Measurements from ENCODE around the gene B4GAT1. TPM values are rescaled to one million over a fixed set of nuclear protein-coding genes. Genes with fewer than 3 reads are reported as not detected.

The B4GAT1 gene

DNA sequence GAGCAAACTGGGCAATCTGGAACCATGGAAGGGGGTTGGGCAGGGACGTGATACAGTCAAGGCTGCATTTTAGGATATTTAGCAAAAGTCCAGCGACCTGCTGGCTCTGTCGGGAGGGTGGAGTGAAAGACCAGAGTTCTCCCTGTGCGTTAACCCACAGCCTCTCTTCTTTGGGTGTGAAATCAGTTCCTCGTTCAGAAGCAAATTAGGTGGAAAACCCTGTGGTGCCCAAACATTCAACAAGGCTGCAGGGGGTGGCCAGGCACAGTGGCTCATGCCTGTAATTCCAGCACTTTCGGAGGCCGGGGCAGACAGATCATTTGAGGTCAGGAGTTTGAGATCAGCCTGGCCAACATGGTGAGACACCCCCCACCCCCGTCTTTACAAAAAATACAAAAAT, 49.8 kb downstream of the B4GAT1 start:
- H2AK5ac ChIP-seq (ENCODE audit: low read length): no peak overlapping the region
- no peaks in the 10 kb centered on the region for H3K79me2 ChIP-seq (ENCODE audit: control insufficient read depth, insufficient read depth, low read length)
- no peak overlapping the region for H3K9ac ChIP-seq (ENCODE audit: low read length)
- no peak overlapping the region for H4K5ac ChIP-seq (ENCODE audit: low read length)
- H2BK120ac ChIP-seq (ENCODE audit: low read depth, low read length): no peak overlapping the region
- H3K4ac ChIP-seq (ENCODE audit: low read depth, low read length): no peak overlapping the region
- peaks cover 4% of the 10 kb centered on the region for H3K4me1 ChIP-seq (ENCODE audit: control insufficient read depth, low read depth, low read length)
- no peak overlapping the region for H3K4me2 ChIP-seq (ENCODE audit: low read length)
- no peak overlapping the region for H2BK15ac ChIP-seq (replicated peaks; ENCODE audit: low read depth)
- H3K79me1 ChIP-seq (ENCODE audit: low read length): no peaks in the 10 kb centered on the region
- H3K27ac ChIP-seq (ENCODE audit: low read depth, low read length): no peak overlapping the region
- DNase-seq: peak; percentile 30
- no peak overlapping the region for H2BK5ac ChIP-seq (ENCODE audit: low read length)
- H3K23ac ChIP-seq (ENCODE audit: low read length): no peak overlapping the region
- H3K56ac ChIP-seq (ENCODE audit: low read length): no peak overlapping the region
- no CpG with 5 or more reads among the region's 8 CpGs for WGBS (ENCODE audit: extremely low coverage, insufficient coverage, low lambda C conversion rate)
- no peak overlapping the region for H3K18ac ChIP-seq (ENCODE audit: low read length)
- no peaks in the 10 kb centered on the region for H3K27me3 ChIP-seq (ENCODE audit: insufficient read depth, low read length, poor library complexity)
- H3K36me3 ChIP-seq (ENCODE audit: control insufficient read depth, insufficient read depth, low read length): no peaks in the 10 kb centered on the region
- no peak overlapping the region for H3K4me3 ChIP-seq (ENCODE audit: low read length)
- H4K8ac ChIP-seq (ENCODE audit: low read depth, low read length): no peak overlapping the region

Small RNA genes lying within 50 kb of the gene (small RNA-seq; reads per million reads assigned to genes)
- not detected for gene RF00017 (ENCODE audit: insufficient read depth)
- gene RNU1-84P (ENCODE audit: insufficient read depth): not detected
